ENCODE results near the gene TBCB. TPM values are rescaled to one million over a fixed set of nuclear protein-coding genes. Genes with fewer than 3 reads are reported as not detected.

The TBCB gene
- total and polyA plus RNA-seq, 2 of the 4 experiments (the other 2 are of a cell fraction): 182 to 269 TPM

DNA sequence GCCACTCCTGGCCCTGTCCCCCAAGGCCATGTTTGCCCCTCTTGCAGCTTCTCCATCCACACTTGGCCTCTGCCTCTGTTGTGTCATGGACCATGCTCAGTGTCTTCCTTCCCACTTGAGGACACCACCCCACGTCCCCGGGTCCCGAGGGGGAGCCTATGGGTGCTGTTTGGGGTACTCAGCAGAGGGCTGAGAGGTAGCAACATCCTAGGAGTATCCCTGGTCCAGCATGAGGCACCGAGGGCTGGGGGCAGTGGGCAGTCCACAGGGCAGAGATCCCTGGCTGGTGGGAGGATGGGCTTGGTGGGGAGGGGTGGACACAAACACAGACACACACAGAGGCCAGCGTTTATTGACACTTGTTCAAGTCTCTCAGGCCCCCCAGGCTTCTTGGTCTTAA, 35.3 kb downstream of the TBCB start:
- Histone ChIP-seq H4K8ac (ENCODE audit: low read depth in 2 of 2, low read length in 2 of 2) (no peak overlapping the region), H3K79me1 (ENCODE audit: low read depth in 1 of 2, low read length in 2 of 2) (peaks cover 12 to 46% of the 10 kb centered on the region in 2 experiments), H3K9me1 (ENCODE audit: insufficient read depth, low read length) (peaks cover 3% of the 10 kb centered on the region), H2AK9ac (replicated peaks; ENCODE audit: low read depth, low read length, poor library complexity) (no peak overlapping the region), H3K4me1 (ENCODE audit: control insufficient read depth, insufficient read depth, low read length) (peaks cover 6% of the 10 kb centered on the region; the same call in 1 of the 2 replicates), H3K27ac (ENCODE audit: insufficient read depth, low read length) (no peak overlapping the region), H3K4ac (ENCODE audit: low read depth, low read length) (no peak overlapping the region), H2AK5ac (ENCODE audit: low read depth, low read length) (no peak overlapping the region), H2BK5ac (ENCODE audit: low read depth, low read length, poor library complexity, severe bottlenecking) (no peak overlapping the region), H3K18ac (ENCODE audit: low read depth, low read length) (no peak overlapping the region), H3K14ac (replicated peaks; ENCODE audit: low read depth, low read length) (no peak overlapping the region), H3K9ac (ENCODE audit: low read depth, low read length) (no peak overlapping the region), H3K9me3 (ENCODE audit: control insufficient read depth, insufficient read depth, low read length) (no peaks in the 10 kb centered on the region), H3K4me3 (ENCODE audit: insufficient read depth, low read depth, low read length) (no peak overlapping the region), H3K23ac (ENCODE audit: low read depth, low read length) (peak overlapping the region; percentile 65; the same call in 1 of the 2 replicates), H4K91ac (ENCODE audit: insufficient read depth, low read depth, low read length) (no peak overlapping the region), H2BK120ac (ENCODE audit: low read depth, low read length) (no peak overlapping the region), H3K4me2 (ENCODE audit: low read depth, low read length) (no peak overlapping the region), H3K56ac (ENCODE audit: extremely low read depth, insufficient read depth, low read length) (no peak overlapping the region), H2BK20ac (ENCODE audit: low read depth, low read length) (no peak overlapping the region), H2BK15ac (ENCODE audit: low read depth, low read length) (no peak overlapping the region; the same call in 2 of the 3 replicates), H4K5ac (ENCODE audit: low read depth, low read length) (no peak overlapping the region), H3K27me3 (ENCODE audit: control insufficient read depth, insufficient read depth, low read length) (no peaks in the 10 kb centered on the region), H4K20me1 (ENCODE audit: insufficient read depth, low read length) (peaks cover 18% of the 10 kb centered on the region), H3K36me3 (ENCODE audit: control insufficient read depth, insufficient read depth, low read length) (peaks cover 47% of the 10 kb centered on the region), H2AFZ (replicated peaks; ENCODE audit: low read length, poor library complexity) (no peak overlapping the region)
- no CpG with 5 or more reads among the region's 5 CpGs for WGBS, 2 experiments (ENCODE audit: extremely low coverage in 2 of 2, insufficient read length in 1 of 2)
- ChIA-PET CTCF (no interaction called here), POLR2A (ENCODE audit: unreplicated experiment) (interaction anchor here (0.6 kb wide), 1 partner anchor 950 kb away, joined by 10 read pairs; no protein-coding TSS in a partner anchor)
- ATAC-seq (ENCODE audit: low read depth): no peak; the same call in 1 of the 2 replicates
- dilution Hi-C loops (cut with HindIII; ENCODE audit: low sequenced_read_pairs, unreplicated experiment) (no loop called here), intact Hi-C loops (cut with micrococcal nuclease) (no loop called here), in situ Hi-C loops (cut with MboI; ENCODE audit: low sequenced_read_pairs) (no loop called here)
- TF ChIP-seq BHLHE40 (IDR thresholded peaks at IDR 0.05; ENCODE audit: low read depth, low read length) (no peak), POLR2A (IDR thresholded peaks at IDR 0.05; ENCODE audit: low read depth, low read length) (no peak)
- no peak for DNase-seq
- BruUV-seq (replicated peaks): no TSS peak
